ENCODE measurements around the gene SLC5A9. TPM values are rescaled to one million over a fixed set of nuclear protein-coding genes. Genes with fewer than 3 reads are reported as not detected.

SLC5A9 gene
- total and polyA plus RNA-seq, 2 of the 4 experiments (the other 2 are of a cell fraction): not detected

DNA sequence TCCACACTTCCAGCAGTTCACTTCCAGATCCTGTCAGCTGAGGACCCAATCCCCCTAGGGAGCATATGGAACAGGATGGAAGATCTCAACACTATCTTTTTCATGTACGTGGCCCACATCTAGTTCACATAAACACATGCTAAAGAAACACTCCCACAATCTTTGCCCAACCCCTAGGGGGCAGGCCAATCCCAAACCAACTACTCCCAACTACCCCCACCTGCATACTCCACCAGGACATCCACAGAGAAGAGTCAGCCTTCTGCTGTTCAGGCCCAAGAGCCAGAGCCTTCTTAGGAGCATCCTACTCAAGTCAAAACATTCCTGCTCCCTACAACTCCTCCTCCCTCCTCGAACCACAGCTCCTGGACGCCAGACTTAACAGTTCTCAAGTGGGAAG, 5.6 kb upstream of the SLC5A9 start:
- Histone ChIP-seq H3K56ac (ENCODE audit: extremely low read depth, insufficient read depth, low read length) (no peak overlapping the region), H3K18ac (ENCODE audit: low read depth, low read length) (no peak overlapping the region), H3K27me3 (ENCODE audit: control insufficient read depth, insufficient read depth, low read length) (no peaks in the 10 kb centered on the region), H4K5ac (ENCODE audit: low read depth, low read length) (no peak overlapping the region), H3K27ac (ENCODE audit: insufficient read depth, low read length) (no peak overlapping the region), H4K20me1 (ENCODE audit: insufficient read depth, low read length) (no peaks in the 10 kb centered on the region), H4K91ac (ENCODE audit: insufficient read depth, low read depth, low read length) (no peak overlapping the region), H3K23ac (ENCODE audit: low read depth, low read length) (no peak overlapping the region), H3K79me1 (ENCODE audit: low read depth in 1 of 2, low read length in 2 of 2) (no peaks in the 10 kb centered on the region), H3K14ac (replicated peaks; ENCODE audit: low read depth, low read length) (no peak overlapping the region), H2BK20ac (ENCODE audit: low read depth, low read length) (no peak overlapping the region), H3K4me3 (ENCODE audit: insufficient read depth, low read depth, low read length) (no peak overlapping the region), H3K9me3 (ENCODE audit: control insufficient read depth, insufficient read depth, low read length) (no peaks in the 10 kb centered on the region), H3K4me1 (ENCODE audit: control insufficient read depth, insufficient read depth, low read length) (no peaks in the 10 kb centered on the region), H2BK5ac (ENCODE audit: low read depth, low read length, poor library complexity, severe bottlenecking) (no peak overlapping the region), H3K9me1 (ENCODE audit: insufficient read depth, low read length) (no peaks in the 10 kb centered on the region), H3K36me3 (ENCODE audit: control insufficient read depth, insufficient read depth, low read length) (no peaks in the 10 kb centered on the region), H2BK120ac (ENCODE audit: low read depth, low read length) (no peak overlapping the region), H3K4me2 (ENCODE audit: low read depth, low read length) (no peak overlapping the region), H3K4ac (ENCODE audit: low read depth, low read length) (no peak overlapping the region), H3K9ac (ENCODE audit: low read depth, low read length) (no peak overlapping the region), H2AK5ac (ENCODE audit: low read depth, low read length) (no peak overlapping the region), H2AFZ (replicated peaks; ENCODE audit: low read length, poor library complexity) (no peak overlapping the region), H4K8ac (ENCODE audit: low read depth in 2 of 2, low read length in 2 of 2) (no peak overlapping the region), H2AK9ac (replicated peaks; ENCODE audit: low read depth, low read length, poor library complexity) (no peak overlapping the region), H2BK15ac (ENCODE audit: low read depth, low read length) (no peak overlapping the region)
- no CpG with 5 or more reads among the region's 3 CpGs for WGBS, 2 experiments (ENCODE audit: extremely low coverage in 2 of 2, insufficient read length in 1 of 2)
- ATAC-seq (ENCODE audit: low read depth) (no peak), DNase-seq (no peak)
- in situ Hi-C loops (cut with MboI; ENCODE audit: low sequenced_read_pairs): no loop called here
- ChIA-PET CTCF (no interaction called here), POLR2A (ENCODE audit: unreplicated experiment) (no interaction called here)
- intact Hi-C loops (cut with micrococcal nuclease): loop anchor here (10.0 kb wide), 1 partner anchor 562 kb away; no protein-coding TSS in a partner anchor
- TF ChIP-seq NFE2L2 (IDR thresholded peaks at IDR 0.05; ENCODE audit: low read depth, low read length) (no peak), MAZ (IDR thresholded peaks at IDR 0.05; ENCODE audit: borderline replicate concordance, low read depth, low read length) (no peak), CTCF (conservative IDR thresholded peaks at IDR 0.05; ENCODE audit: low read depth, low read length) (no peak)
- no TSS peak for BruUV-seq (replicated peaks)
- dilution Hi-C loops (cut with HindIII; ENCODE audit: low sequenced_read_pairs, unreplicated experiment): no loop called here
